ENCODE data around the gene VWA2.

Gene VWA2

DNA sequence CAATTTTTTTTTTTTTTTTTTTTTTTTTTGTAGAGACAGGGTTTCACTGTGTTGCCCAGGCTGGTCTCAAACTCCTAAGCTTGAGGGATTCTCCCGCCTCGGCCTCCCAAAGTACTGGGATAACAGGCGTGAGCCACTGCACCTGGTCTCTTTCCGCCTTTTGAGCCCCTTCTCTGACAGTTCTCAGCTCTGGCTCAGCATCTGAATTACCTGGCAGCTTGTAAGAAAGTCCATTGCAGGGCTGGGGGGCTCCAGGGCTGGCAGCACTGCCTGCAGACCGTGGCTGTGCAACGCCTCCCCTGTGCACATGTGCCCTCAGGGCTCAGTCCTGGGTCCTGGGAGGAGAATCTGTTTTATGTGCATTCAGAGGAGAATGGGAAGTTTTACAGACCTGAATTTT, 37.6 kb downstream of the VWA2 start:
- no peak for DNase-seq

DNA sequence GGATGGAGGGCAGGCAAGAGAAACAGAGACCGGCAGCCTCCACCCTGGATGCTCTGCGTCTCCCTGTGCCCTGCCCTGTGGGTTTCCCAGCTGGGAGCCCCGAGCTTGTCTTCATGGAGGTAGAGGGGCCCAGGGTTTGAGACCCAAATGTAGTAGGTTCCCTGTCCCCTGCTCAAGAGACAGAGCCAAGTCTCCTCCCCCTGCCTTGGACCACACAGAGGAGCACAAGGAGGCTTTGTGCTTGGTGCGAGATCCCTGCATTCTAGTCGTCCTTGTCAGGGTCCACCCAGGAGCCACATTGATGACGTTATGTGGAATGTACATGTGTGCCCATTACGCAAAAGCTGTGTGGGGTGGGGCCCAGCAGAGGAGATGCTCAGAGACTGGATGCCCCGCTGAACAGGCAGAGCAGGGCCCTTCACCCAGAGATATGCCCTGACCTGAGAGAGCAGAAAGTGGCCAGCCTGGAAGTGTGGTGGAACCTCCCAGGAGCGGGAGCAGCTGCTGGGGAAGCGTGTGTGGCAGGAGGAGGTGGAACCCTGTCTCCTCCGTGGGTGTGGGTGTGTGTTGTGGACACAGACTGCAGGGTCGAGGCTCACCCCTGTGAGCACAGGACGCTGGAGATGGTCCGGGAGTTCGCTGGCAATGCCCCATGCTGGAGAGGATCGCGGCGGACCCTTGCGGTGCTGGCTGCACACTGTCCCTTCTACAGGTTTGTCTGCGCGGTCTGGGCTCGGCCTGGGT, 39.3 kb downstream of the VWA2 start:
- DNase-seq = no peak

GRCh38 chr10:114278884-114279191, 39.8 kb downstream of the VWA2 start:
- no peak for DNase-seq

DNA sequence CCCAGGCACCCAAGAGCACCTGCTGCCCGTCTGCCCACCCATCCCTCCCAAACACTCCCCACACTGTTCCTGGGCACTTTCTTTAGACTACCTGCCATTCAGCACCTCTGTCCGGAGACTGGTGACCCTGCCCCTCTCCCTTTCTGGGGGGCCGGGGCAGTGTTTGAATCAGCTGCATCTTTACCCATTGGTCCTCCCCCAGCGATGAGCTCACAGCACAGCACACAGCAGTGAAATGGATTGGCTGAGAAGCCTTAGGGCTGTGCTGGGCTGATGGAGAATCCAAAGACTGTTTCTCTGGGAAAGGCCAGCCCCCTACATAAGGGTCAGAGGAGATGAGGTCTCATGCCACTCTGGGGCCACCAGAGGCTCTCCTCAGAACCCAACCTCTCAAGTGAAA, 40.2 kb downstream of the VWA2 start:
- no peak for DNase-seq

DNA sequence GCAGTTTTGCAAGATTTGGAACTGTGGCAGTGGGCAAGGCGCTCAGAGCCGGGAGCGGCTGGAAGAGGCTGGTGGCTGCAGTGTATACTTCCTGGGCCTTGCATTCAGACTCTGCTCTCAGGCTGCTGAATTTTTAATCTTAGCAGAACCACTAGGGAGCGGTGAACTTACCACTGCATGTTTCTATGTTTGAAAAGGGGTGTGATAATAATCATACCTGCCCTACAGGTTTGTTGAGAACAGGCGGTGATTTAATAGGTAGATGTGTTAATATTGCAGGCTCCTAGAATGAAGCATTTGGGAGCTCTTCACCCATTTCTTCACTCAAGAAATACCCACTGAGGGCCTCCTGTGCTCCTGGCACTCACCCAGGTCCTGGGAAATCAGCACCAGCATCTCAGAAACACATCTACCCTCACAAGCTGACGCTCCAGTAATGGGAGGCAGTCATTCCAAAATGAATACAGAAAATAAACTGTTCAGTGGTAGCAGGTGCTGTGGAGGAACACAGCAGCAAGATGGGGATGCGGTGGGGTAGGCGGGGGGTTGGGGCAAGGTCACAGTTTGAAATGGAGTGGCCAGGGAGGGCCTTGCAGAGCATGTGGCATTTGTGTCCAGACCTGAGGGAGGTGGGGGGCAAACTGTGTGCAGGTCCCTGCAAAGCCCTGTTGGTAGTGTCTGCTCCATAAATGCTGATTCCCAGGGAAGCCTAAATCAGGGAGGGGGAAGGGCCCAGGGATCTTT, 41.0 kb downstream of the VWA2 start:
- DNase-seq = no peak

- no peak for DNase-seq
These were observed 42.0 kb downstream of the VWA2 start for GRCh38 chr10:114281006-114281405.

DNA sequence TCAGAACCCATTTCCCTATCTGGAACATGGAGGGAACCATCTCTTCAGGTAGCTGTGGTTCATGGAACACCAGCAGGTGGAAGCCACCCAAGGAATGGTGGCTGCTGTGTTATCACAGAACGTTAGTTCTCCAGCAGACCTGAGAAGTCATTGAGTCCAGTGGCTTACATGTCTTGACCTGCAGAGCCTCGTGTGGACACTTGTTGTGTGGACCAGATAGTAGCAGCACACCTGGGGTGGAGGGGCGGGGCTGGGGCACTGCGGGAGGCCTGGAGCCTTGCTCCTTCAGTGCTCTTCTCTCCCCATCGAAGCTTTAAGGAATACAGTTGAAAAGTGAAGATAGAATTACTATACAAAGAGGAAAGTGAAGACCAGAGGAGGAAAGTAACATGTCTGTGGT, 42.4 kb downstream of the VWA2 start:
- no peak for DNase-seq

GRCh38 chr10:114282526-114282925, 43.5 kb downstream of the VWA2 start:
- DNase-seq = no peak

DNA sequence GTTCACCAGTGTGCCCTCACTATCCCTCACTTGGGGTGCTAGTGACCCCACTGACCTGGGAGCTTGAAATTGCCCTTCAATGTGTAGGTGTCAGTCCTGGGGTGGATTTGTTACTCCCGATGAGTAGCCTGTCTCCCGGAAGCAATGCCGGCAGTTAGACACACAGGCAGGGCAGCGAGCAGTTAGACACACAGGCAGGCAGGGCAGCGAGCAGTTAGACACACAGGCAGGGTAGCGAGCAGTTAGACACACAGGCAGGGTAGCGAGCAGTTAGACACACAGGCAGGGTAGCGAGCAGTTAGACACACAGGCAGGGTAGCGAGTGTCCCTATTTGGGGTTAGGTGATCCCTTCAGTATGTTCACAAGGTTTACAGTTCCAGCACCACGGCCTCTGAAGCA, 44.0 kb downstream of the VWA2 start:
- no peak for DNase-seq

GRCh38 chr10:114283535-114284234, 44.6 kb downstream of the VWA2 start:
- DNase-seq = no peak

DNA sequence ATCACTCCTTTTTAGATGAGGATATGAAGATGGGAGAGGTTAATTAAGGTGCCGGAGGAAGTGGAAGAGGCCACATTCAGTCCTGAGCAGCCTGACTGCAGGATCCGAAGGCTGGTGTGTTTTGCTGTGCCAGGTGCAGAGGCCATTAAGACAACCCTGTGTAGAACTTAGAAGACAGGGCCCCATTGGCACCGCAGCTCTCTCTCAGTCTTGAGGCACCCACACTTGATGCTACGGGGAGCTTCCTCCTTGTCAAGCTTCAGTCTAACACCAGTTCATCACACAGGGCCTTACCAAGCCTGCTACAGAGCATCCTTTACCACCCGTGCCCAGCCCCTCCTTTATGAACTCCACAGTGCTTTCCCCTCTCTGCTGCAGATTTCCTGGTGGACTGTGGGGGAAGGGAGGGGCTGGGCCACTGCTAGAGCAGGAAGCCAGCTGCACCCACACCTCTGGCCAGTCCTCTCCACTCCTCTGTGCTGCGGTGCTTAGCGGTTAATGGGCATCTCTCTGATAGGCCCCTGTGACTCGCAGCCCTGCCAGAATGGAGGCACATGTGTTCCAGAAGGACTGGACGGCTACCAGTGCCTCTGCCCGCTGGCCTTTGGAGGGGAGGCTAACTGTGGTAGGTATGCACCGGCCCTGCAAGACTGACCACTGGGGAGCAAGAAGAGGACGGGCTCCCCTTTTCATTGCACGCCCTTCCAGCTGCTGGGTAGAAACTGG, 45.5 kb downstream of the VWA2 start:
- DNase-seq = no peak

GRCh38 chr10:114285961-114286441, 46.9 kb downstream of the VWA2 start:
- DNase-seq = no peak

GRCh38 chr10:114286921-114287320, 47.9 kb downstream of the VWA2 start:
- no peak for DNase-seq

DNA sequence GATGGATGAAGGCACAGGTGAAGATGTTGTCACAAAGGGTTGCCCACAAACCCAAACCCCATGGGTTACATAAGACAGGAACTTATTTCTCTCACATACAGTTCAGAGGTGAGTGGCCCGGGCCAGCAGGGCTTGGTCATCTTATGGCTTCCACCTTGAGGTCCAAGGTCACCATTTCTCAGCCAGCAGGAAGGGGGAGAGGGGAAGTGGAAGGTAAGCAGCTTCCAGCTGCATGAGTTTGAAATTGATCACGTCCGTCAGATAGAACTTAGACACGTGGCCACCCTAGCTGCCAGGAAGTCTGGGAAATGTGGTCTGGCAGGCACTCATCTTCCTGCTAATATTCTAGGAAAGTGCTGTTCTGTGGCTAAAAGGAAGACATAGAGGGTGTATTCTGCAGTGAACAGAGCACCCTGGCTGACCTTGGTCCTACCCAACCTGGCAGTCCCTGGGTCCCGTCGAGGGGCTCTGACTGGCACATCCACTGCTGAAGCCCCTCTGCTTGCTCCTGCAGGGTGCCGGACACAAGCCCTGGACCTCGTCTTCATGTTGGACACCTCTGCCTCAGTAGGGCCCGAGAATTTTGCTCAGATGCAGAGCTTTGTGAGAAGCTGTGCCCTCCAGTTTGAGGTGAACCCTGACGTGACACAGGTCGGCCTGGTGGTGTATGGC, 49.5 kb downstream of the VWA2 start:
- no peak for DNase-seq

GRCh38 chr10:114289096-114289436, 50.0 kb downstream of the VWA2 start:
- DNase-seq = no peak

- DNase-seq = no peak
These were observed 51.0 kb downstream of the VWA2 start for GRCh38 chr10:114290038-114290437.

GRCh38 chr10:114291076-114291475, 52.0 kb downstream of the VWA2 start:
- no peak for DNase-seq

GRCh38 chr10:114291516-114291915, 52.5 kb downstream of the VWA2 start:
- no peak for DNase-seq

GRCh38 chr10:114293075-114293474, 54.0 kb downstream of the VWA2 start:
- DNase-seq = no peak

DNA sequence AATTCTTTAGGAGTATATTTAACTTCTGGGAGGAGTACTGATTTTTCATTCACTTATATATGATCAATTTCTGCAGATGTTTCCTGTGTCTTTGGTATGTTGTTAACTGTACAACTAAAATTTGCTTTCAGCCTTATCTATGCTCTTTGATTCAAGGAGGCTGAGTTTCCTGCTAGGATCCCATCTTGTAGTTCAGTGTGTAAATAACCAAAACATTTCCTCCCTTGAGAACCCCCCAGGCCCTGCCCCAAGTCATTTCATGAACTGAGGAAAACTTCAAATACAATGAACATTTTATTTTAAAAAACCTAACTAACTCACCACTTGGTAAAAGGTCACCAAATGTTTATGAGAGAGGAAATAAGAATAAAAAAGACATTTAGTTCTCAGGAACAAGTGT, 55.5 kb downstream of the VWA2 start:
- no peak for DNase-seq

DNA sequence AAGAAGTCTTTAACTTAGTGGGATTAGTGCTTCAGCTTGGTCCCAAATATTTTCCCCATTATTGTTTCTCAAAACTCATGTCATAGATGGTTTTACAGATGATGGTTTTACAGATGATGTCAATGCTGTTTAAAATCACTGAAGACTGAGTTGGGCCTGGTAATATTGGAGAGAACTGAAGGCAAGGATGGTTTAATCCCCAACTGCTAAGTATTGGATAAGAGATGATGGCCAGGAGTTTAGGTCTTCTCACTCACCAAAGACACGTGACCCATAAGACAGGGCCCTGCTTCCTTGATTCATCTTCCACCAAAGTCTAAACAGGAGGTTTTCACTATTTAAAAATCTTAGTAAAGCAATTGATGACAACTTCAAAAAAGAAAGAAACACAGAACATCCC, 56.3 kb downstream of the VWA2 start:
- DNase-seq = no peak

DNA sequence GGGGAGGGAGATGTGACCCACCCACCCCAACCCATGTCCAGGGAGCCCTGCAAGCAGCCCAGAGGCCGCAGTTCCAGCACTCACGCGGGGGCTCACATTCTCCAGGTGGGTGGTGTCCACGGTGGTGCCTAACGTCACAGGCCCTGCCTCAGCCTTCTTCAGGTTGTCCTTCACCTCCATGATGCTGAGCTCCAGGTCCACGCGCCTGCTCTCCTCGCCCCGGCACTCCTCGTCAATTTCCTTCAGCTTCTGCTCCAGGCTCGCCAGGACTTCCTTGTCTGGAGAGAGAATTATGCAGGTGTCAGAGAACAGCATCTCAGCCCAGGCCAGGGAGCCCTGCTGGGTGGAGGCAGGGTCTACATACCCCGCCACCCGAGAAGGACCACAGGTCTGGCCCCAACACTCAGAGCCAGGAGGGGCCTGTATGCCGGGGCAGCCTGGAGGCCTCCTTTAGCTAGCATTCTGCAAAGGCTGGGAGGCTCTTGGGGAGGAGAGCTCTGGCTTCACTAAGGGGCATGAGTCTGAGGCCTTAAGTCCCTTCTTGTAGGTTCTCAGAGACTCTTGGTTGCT, 58.2 kb downstream of the VWA2 start:
- DNase-seq = no peak

All from suppressor macrophage (primary cell).